Cardiac fibroblast (primary cell): ENCODE data around the gene SLC25A13.

Experiments
- DNase-seq, 2 donors: peaks; one replicate each; pipeline versions ENCODE4 v3.0.0 to v3.0.0-alpha.2; 2010; ENCODE audit warnings: low read depth in 2 of 2
- H3K4me3 ChIP-seq, 2 donors: replicated peaks in 1 of 2; 1 replicate in 1 of 2; 2 replicates in 1 of 2; pipeline ENCODE4 v1.5.1; 2011; ENCODE audit warnings: low read depth in 2 of 2, low read length in 2 of 2, mild to moderate bottlenecking in 2 of 2, moderate library complexity in 1 of 2
- CTCF ChIP-seq: IDR thresholded peaks from one replicate; pipeline ENCODE4 v1.5.1; 2011; ENCODE audit warnings: low read depth, mild to moderate bottlenecking, low read length, inconsistent platforms

Gene SLC25A13

DNA sequence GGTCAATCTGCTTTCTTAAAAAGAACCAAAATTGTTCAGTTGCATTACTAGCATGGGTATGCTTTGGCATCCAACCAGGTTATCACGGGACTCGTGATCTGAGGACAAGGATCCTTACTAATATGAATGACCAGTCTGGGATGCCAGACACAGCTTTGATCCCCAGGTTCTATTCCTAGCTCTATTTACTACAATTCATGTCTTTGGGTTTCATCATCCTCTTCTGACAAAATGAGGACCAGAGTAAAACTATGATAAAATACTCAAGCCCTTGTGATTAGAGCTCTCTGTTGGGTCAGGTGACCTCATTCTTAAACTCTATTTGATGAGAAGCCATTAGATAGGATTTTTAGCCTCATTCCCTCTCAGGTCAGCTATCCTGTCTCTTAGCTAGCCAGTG lies 119.8 kb downstream of the SLC25A13 start:
- H3K4me3 ChIP-seq: no peak overlapping the region
- DNase-seq: no peak
- TF ChIP-seq CTCF: no peak

GRCh38 chr7:96200740-96201139 lies 121.2 kb downstream of the SLC25A13 start:
- no peak overlapping the region for H3K4me3 ChIP-seq
- DNase-seq: no peak
- no peak for TF ChIP-seq CTCF

- TF ChIP-seq CTCF: no peak
- DNase-seq: peak; percentile 15 to 42
- H3K4me3 ChIP-seq: no peak overlapping the region
Observed at GRCh38 chr7:96199421-96199820, 122.5 kb downstream of the SLC25A13 start.

DNA sequence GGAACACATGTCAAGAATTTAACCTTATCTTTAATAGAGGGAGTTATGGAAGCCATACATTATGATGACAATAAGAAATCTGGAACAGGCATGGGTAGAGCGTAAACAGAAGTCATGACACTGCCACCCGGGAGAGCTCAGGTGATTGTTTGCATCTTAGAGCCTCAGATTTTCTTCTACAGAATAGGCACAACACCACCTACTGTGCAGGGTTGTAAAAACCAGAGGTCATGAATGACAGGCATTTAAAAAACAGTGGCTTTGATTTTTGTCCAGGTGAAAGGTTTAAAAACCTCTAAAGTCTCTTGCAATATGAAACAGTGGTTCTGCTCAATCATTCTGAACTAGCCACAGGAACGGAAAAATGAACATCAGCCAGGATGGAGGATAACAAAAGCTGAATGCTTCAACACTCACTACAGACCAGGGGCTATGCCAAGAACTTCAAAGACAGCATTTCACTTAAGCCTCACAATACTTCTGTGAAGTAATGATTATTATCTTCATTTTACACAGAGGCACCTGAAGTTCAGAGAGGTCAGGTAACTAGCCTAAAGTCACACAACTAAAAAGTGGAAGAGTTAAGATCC lies 123.8 kb downstream of the SLC25A13 start:
- H3K4me3 ChIP-seq: no peak overlapping the region
- TF ChIP-seq CTCF: no peak
- no peak for DNase-seq

DNA sequence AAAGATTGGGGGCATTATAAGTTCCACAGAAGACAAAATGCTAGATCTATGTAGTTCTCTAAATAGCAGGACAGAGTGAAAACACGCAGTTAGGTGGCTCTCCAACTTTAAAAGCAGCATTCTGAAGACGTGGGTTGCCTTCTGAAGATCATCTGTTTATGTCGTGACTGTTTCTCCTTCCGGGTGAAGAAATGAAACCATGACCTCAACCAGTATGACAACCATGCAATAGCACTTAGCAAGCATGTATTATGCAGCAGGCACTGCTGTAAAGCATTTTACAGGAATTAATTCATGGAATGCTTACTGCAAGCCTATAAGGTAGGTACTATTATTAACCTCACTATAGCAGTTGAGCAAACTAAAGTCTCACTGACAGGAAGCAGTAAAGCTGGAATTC lies 125.2 kb downstream of the SLC25A13 start:
- H3K4me3 ChIP-seq: no peak overlapping the region
- TF ChIP-seq CTCF: no peak
- no peak for DNase-seq

DNA sequence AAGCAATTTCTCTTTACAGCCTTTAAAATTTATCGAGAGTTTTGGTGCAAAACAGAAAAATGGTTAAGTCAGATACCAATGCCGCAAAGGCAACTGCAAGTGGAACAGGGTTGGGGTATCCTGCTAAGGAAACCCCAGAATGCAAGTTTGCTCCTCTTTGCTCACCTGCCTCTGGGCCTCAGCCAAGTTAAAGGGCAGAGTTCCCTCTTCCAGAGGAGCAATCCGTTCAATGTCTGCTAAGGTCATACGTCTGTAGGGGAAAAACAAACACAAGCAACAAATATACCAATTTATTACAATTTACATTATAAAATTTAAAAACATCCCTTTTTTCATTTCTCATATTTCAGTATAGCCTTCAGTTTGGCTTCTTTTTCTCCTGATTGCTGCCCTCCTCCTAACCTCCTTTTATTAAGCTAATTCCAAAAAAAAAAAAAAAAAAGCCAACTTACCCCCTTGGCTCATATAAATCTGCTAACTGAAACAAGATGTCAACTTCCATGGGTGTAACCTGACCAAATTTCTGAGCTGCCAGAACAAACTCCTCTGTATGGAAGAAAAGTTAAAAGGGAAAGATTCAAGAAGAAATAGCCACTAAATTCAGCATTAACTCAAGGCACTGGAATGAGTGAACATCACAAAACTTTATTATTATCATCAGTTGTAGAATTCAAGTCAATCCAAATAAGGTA lies 132.6 kb downstream of the SLC25A13 start:
- no peak for DNase-seq
- H3K4me3 ChIP-seq: no peak overlapping the region
- TF ChIP-seq CTCF: no peak
